ENCODE results near the gene FGF18. TPM values are rescaled to one million over a fixed set of nuclear protein-coding genes. Genes with fewer than 3 reads are reported as not detected.
"Not testable (repeated sequence)": the region's sequence is repeated elsewhere in the genome, so short reads cannot be mapped to it uniquely, and the experiment has no call there.

The FGF18 gene
- total and polyA plus RNA-seq, 9 donors: 0.27 to 7.9 (median 0.53) TPM; not detected in 1

DNA sequence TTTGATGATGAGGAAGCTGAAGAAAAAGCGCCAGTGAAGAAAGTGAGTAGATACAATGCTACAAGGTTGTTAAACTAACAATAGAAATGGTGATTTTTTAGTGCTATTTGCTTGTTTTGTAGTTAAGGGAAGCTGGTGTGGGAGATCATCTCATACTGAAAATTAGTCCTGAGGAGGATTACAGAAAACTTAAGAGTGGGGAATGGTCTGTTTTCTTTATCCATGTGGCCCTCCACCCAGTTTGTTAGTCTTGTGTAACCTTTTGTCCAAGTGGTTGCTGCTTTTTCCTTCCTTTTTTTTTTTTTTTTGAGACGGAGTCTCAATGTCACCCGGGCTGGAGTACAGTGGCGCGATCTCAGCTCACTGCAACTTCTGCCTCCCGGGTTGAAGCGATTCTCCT is 19.3 kb upstream of the FGF18 start:
- Histone ChIP-seq H3K36me3 (no peaks in the 10 kb centered on the region), H3K4me3 (no peak overlapping the region), H3K4me1 (ENCODE audit: insufficient read depth) (no peaks in the 10 kb centered on the region), H3K9me3 (no peaks in the 10 kb centered on the region), H3K27ac (no peak overlapping the region), H3K27me3 (no peaks in the 10 kb centered on the region)
- TF ChIP-seq POLR2A (IDR thresholded peaks at IDR 0.05) (no peak), EP300 (IDR thresholded peaks at IDR 0.05) (no peak)
- TF ChIP-seq, protein P1, sequence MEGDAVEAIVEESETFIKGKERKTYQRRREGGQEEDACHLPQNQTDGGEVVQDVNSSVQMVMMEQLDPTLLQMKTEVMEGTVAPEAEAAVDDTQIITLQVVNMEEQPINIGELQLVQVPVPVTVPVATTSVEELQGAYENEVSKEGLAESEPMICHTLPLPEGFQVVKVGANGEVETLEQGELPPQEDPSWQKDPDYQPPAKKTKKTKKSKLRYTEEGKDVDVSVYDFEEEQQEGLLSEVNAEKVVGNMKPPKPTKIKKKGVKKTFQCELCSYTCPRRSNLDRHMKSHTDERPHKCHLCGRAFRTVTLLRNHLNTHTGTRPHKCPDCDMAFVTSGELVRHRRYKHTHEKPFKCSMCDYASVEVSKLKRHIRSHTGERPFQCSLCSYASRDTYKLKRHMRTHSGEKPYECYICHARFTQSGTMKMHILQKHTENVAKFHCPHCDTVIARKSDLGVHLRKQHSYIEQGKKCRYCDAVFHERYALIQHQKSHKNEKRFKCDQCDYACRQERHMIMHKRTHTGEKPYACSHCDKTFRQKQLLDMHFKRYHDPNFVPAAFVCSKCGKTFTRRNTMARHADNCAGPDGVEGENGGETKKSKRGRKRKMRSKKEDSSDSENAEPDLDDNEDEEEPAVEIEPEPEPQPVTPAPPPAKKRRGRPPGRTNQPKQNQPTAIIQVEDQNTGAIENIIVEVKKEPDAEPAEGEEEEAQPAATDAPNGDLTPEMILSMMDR (IDR thresholded peaks at IDR 0.05): no peak
- intact Hi-C loops (cut with DNase I): no loop called here
- WGBS, 3 donors: 92 to 94% (median 92%) methylated on average over 7 of the region's 7 CpGs
- no peak for DNase-seq

DNA sequence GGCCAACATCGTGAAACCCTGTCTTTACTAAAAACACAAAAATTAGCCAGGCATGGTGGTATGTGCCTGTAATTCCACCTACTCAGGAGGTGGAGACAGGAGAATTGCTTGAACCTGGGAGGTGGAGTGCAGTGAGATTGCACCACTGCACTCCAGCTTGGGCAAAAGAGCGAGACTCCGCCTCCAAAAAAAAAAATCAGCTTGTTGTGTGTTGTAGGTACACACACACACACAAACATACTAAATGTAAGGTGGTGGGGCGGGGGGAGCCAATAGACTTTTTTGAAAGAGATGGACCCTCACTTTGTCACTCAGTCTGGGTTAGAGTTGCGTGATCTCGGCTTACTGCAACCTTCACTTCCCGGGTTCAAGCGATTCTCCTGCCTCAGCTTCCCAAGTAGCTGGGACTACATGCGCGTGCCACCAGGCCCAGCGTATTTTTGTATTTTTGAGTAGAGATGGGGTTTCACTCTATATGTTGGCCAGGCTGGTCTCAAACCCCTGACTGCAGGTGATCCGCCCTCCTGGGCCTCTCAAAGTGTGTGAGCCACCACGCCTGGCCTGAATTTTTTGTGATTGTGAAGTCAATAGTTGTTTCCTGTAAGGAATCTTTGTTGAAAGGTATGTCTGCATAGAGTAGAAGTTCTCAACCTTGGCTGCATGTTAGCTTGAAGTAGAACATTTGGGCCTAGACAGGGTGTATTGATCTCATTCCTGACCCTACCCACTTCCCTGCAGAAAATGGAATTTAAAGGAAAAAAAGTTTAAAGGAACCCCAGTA is 18.1 kb upstream of the FGF18 start:
- intact Hi-C loops (cut with DNase I): no loop called here
- Histone ChIP-seq H3K4me3 (no peak overlapping the region), H3K27ac (no peak overlapping the region), H3K36me3 (no peaks in the 10 kb centered on the region), H3K9me3 (no peaks in the 10 kb centered on the region), H3K27me3 (no peaks in the 10 kb centered on the region), H3K4me1 (ENCODE audit: insufficient read depth) (no peaks in the 10 kb centered on the region)
- WGBS, 3 donors: 96 to 99% (median 97%) methylated on average over 13 of the region's 13 CpGs
- no peak for DNase-seq
- TF ChIP-seq, protein P1 (IDR thresholded peaks at IDR 0.05): no peak
- TF ChIP-seq EP300 (IDR thresholded peaks at IDR 0.05) (no peak), POLR2A (IDR thresholded peaks at IDR 0.05) (no peak)

DNA sequence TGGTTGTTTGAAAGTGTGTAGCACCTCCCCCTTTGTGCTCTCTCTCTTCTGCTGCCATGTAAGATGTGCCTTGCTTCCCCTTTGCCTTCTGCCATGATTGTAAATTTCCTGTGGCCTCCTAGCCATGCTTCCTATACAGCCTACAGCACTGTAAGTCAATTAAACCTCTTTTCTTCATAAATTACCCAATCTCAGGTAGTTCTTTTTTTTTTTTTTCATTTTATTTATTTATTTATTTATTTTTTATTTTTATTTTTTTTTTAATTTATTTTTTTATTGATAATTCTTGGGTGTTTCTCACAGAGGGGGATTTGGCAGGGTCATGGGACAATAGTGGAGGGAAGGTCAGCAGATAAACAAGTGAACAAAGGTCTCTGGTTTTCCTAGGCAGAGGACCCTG is 16.7 kb upstream of the FGF18 start:
- H3K36me3 ChIP-seq; H3K4me3 ChIP-seq; intact Hi-C loops (cut with DNase I); H3K9me3 ChIP-seq; DNase-seq; H3K27me3 ChIP-seq; H3K4me1 ChIP-seq (ENCODE audit: insufficient read depth); H3K27ac ChIP-seq: not testable (repeated sequence)

DNA sequence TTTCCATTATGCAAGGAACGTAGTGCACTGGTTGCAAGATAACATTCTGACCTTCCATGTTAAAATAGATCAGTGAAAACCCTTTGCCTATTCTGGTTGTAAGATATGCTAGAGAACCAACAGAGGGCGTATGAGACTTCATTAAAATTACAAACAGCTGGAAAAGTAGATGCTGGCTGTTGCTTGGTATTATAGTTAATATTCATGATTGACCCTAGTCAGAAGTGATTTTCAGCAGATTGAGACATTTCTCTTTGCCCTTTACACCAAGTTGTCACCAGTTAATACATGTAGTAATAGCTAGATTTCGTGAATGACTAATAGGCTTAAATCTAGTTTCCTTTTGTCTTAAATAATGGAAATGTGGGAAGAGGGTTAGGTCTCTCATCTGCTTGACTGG is 13.8 kb upstream of the FGF18 start:
- Histone ChIP-seq H3K36me3 (no peaks in the 10 kb centered on the region), H3K27me3 (no peaks in the 10 kb centered on the region), H3K9me3 (no peaks in the 10 kb centered on the region), H3K27ac (no peak overlapping the region), H3K4me1 (ENCODE audit: insufficient read depth) (no peaks in the 10 kb centered on the region), H3K4me3 (no peak overlapping the region)
- TF ChIP-seq POLR2A (IDR thresholded peaks at IDR 0.05) (no peak), EP300 (IDR thresholded peaks at IDR 0.05) (no peak)
- TF ChIP-seq, protein P1 (IDR thresholded peaks at IDR 0.05): no peak
- DNase-seq: no peak
- 46 to 64% (median 58%) methylated on average over 3 of the region's 3 CpGs for WGBS, 3 donors
- intact Hi-C loops (cut with DNase I): no loop called here

DNA sequence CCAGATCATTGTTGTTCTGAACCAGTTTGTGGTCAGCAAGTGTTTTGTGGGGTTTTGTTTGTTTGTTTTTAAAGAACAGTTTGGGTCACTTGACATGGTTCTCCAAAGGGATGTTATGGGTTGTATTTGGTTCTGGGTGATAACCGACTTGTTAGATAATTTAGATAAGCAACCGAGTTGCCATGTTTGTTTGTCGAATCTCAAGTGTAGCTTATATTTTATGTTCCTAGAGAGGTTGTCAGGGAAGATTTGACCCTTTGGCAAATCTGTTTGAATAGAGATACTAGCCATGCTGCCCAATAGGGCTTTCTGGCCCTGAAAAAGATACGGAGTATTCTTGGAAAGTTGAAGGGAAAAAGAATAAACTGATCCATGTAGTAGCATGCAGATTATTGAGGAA is 12.2 kb upstream of the FGF18 start:
- whole genome bisulfite sequencing, 3 donors: 58 to 78% (median 64%) methylated on average over 4 of the region's 4 CpGs
- H3K4me1 ChIP-seq (ENCODE audit: insufficient read depth): no peaks in the 10 kb centered on the region
- no peaks in the 10 kb centered on the region for H3K27me3 ChIP-seq
- H3K9me3 ChIP-seq: no peaks in the 10 kb centered on the region
- TF ChIP-seq POLR2A (IDR thresholded peaks at IDR 0.05) (no peak), EP300 (IDR thresholded peaks at IDR 0.05) (no peak)
- TF ChIP-seq, protein P1 (IDR thresholded peaks at IDR 0.05): no peak
- no peak overlapping the region for H3K27ac ChIP-seq
- H3K36me3 ChIP-seq: no peaks in the 10 kb centered on the region
- intact Hi-C loops (cut with DNase I): no loop called here
- no peak for DNase-seq
- no peak overlapping the region for H3K4me3 ChIP-seq
